Measurements from ENCODE around the gene LIN7B. TPM values are rescaled to one million over a fixed set of nuclear protein-coding genes. Genes with fewer than 3 reads are reported as not detected.

Gene LIN7B
- total and polyA plus RNA-seq, 2 of the 8 experiments (the other 6 are each of a cell fraction or from before 2014, with no cell fraction given), result 4.1 to 4.2 TPM

DNA sequence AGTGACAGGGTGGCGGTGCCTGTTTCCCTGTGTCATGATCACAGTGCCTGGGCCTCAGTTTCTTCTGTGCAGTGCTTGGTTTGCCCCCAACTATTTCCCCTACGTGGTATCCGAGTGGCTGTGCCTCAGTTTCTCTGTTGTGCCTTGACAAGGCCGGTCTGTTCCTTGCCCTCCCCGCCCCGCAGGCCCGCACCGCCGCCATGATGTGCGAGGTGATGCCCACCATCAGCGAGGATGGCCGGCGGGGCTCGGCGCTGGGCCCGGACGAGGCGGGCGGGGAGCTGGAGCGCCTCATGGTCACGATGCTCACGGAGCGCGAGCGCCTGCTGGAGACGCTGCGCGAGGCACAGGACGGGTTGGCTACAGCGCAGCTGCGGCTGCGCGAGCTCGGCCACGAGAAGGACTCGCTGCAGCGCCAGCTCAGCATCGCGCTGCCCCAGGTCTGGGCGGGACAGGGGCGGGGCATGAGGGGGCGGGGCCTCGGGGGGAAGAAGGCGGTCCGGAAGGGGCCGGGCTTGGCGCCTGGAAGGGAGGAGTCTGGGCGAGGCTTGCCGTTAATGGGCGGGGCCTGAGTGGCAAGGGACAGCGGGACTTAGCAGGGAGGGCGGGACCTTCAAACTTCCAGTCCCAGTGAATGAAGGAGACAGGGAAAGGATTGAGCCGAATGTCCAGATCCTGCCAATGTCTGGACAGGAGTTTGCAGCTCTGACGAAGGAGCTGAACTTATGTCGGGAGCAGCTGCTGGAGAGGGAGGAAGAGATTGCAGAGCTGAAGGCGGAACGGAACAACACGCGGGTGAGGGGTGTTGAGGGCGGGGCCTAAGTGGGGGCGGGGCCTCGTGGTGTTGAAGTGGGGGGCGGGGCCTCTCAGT, 13.7 kb downstream of the LIN7B start (continued):
- TF ChIP-seq TAF7 (optimal IDR thresholded peaks at IDR 0.05; ENCODE audit: borderline replicate concordance, low read depth, low read length), result peak; percentile 39
- TF ChIP-seq SIN3A (conservative IDR thresholded peaks at IDR 0.05 in 1 of 2, IDR thresholded peaks at IDR 0.05 in 1 of 2; ENCODE audit: low read depth in 1 of 2, low read length in 2 of 2), result peak in 1 of 2 experiments; percentile 77; a peak in 2 of 4 replicates
- TF ChIP-seq ZNF274 (IDR thresholded peaks at IDR 0.05; ENCODE audit: borderline replicate concordance, extremely low read depth, low read length), result no peak
- peak; percentile 47; the same call in 1 of the 2 replicates for TF ChIP-seq BACH1 (IDR thresholded peaks at IDR 0.05; ENCODE audit: low read length)
- peak; percentile 86 for TF ChIP-seq YY1 (IDR thresholded peaks at IDR 0.05; ENCODE audit: low read depth, low read length)
- peak; percentile 61; the same call in 1 of the 2 replicates for TF ChIP-seq SP1 (IDR thresholded peaks at IDR 0.05; ENCODE audit: low read depth, low read length)
- TF ChIP-seq NANOG (IDR thresholded peaks at IDR 0.05; ENCODE audit: insufficient read depth, low read depth, low read length, poor library complexity, severe bottlenecking), result no peak
- TF ChIP-seq, protein P1, sequence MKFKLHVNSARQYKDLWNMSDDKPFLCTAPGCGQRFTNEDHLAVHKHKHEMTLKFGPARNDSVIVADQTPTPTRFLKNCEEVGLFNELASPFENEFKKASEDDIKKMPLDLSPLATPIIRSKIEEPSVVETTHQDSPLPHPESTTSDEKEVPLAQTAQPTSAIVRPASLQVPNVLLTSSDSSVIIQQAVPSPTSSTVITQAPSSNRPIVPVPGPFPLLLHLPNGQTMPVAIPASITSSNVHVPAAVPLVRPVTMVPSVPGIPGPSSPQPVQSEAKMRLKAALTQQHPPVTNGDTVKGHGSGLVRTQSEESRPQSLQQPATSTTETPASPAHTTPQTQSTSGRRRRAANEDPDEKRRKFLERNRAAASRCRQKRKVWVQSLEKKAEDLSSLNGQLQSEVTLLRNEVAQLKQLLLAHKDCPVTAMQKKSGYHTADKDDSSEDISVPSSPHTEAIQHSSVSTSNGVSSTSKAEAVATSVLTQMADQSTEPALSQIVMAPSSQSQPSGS (IDR thresholded peaks at IDR 0.05; ENCODE audit: low read length), result no peak
- TF ChIP-seq MAX (IDR thresholded peaks at IDR 0.05), result peak; percentile 98
- TF ChIP-seq, protein P2, sequence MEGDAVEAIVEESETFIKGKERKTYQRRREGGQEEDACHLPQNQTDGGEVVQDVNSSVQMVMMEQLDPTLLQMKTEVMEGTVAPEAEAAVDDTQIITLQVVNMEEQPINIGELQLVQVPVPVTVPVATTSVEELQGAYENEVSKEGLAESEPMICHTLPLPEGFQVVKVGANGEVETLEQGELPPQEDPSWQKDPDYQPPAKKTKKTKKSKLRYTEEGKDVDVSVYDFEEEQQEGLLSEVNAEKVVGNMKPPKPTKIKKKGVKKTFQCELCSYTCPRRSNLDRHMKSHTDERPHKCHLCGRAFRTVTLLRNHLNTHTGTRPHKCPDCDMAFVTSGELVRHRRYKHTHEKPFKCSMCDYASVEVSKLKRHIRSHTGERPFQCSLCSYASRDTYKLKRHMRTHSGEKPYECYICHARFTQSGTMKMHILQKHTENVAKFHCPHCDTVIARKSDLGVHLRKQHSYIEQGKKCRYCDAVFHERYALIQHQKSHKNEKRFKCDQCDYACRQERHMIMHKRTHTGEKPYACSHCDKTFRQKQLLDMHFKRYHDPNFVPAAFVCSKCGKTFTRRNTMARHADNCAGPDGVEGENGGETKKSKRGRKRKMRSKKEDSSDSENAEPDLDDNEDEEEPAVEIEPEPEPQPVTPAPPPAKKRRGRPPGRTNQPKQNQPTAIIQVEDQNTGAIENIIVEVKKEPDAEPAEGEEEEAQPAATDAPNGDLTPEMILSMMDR (IDR thresholded peaks at IDR 0.05; ENCODE audit: control extremely low read depth in 1 of 3, insufficient read depth in 1 of 3, low read depth in 1 of 3, low read length in 3 of 3), result peak in 1 of 3 experiments; percentile 1; a peak in 1 of 4 replicates
- TF ChIP-seq SUZ12 (IDR thresholded peaks at IDR 0.05; ENCODE audit: low read length), result no peak
- TF ChIP-seq KDM1A (IDR thresholded peaks at IDR 0.05; ENCODE audit: borderline replicate concordance, low read length), result no peak; the same call in 1 of the 2 replicates
- 0 out of 2 replicates have a peak, but pooled peaks have one; percentile 8 for TF ChIP-seq TBP (IDR thresholded peaks at IDR 0.05; ENCODE audit: low read depth, low read length)
- TF ChIP-seq GABPA (IDR thresholded peaks at IDR 0.05; ENCODE audit: borderline replicate concordance, insufficient read depth, low read length), result no peak
- peak; percentile 72 for TF ChIP-seq TAF1 (IDR thresholded peaks at IDR 0.05; ENCODE audit: low read depth, low read length)
- peak in 1 of 2 experiments; percentile 69; a peak in 2 of 3 replicates for TF ChIP-seq POLR2A (IDR thresholded peaks at IDR 0.05; ENCODE audit: control extremely low read depth in 1 of 2, low read depth in 2 of 2, low read length in 2 of 2)
- no peak for TF ChIP-seq CREB1 (IDR thresholded peaks at IDR 0.05)
- TF ChIP-seq CHD1 (IDR thresholded peaks at IDR 0.05; ENCODE audit: low read depth, low read length), result no peak
- no peak for TF ChIP-seq CBX8 (IDR thresholded peaks at IDR 0.05; ENCODE audit: borderline replicate concordance, low read depth, low read length)
